ENCODE results near the gene ARNT2.

The ARNT2 gene

DNA sequence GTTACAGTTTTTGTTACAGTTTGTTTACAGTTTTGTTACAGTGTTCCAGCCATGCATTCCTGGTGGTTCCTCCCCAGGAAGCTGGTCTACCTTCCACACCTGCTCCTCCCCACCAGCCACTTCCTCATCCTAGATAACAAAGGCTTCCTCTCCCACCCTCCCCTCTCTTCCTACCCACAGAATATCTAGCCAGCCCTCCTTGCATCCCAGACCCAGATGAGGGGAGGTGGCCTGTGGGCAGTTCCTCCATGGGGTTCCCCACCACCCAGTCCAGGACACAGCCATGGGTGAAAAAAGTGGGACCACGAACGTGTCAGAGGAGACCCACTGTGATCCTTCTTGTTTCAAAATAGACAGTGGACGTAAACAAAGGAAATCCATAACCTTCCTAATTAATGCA, 168.2 kb downstream of the ARNT2 start:
- TF ChIP-seq GATA3 (IDR thresholded peaks at IDR 0.05; ENCODE audit: low read depth, low read length), result no peak
- no peak for TF ChIP-seq GATA2 (IDR thresholded peaks at IDR 0.05; ENCODE audit: low read depth, low read length)

- no peak for TF ChIP-seq GATA2 (IDR thresholded peaks at IDR 0.05; ENCODE audit: low read depth, low read length)
- no peak for TF ChIP-seq GATA3 (IDR thresholded peaks at IDR 0.05; ENCODE audit: low read depth, low read length)
Observed at GRCh38 chr15:80573606-80574005, 169.4 kb downstream of the ARNT2 start.

DNA sequence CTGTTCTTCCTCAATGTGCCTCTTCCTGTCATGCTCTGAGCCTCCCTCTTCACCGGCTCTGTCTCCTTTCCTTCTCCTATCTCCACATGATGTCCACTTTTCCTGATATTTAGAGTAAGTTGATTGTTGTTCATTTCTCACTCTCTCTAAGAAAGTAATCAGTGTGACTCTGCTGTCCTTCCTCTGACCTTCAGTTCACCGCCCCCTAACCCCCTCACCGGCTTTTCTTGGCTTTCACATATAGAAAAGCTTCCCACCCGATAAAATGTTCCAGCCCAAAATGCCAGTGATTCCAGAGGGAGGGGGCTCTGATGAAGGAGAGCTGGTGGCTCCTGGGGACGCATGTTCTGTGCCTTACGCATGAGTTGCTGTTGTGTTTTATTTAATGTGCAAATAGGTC, 170.4 kb downstream of the ARNT2 start:
- TF ChIP-seq GATA3 (IDR thresholded peaks at IDR 0.05; ENCODE audit: low read depth, low read length) (no peak), GATA2 (IDR thresholded peaks at IDR 0.05; ENCODE audit: low read depth, low read length) (no peak)

DNA sequence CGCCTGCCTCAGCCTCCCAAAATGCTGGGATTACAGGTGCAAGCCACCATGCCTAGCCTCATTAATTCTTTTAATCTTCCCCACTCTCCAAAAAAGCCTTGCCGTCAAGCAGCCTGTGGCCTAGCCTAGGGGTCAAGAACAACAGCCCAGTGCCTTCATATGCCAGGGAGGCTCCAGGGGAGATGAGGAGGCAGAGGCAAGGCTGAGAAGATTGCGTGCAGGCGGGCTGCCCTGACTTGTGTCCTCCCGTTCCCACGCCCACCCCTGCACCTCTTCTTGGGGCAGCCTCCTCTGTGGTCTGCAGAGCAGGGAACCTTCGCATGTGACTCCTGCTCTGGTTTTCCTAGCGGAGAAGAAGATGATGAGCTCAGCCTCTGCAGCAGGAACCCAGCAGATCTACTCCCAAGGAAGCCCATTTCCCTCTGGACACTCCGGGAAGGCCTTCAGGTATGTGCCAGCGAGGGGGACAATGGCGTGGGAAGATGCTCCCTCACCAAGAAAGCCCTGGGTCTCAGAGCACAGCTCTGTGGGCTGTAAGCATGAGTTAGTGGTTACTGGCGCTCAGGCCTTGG, 172.4 kb downstream of the ARNT2 start:
- no peak for TF ChIP-seq GATA2 (IDR thresholded peaks at IDR 0.05; ENCODE audit: low read depth, low read length)
- TF ChIP-seq GATA3 (IDR thresholded peaks at IDR 0.05; ENCODE audit: low read depth, low read length), result no peak

DNA sequence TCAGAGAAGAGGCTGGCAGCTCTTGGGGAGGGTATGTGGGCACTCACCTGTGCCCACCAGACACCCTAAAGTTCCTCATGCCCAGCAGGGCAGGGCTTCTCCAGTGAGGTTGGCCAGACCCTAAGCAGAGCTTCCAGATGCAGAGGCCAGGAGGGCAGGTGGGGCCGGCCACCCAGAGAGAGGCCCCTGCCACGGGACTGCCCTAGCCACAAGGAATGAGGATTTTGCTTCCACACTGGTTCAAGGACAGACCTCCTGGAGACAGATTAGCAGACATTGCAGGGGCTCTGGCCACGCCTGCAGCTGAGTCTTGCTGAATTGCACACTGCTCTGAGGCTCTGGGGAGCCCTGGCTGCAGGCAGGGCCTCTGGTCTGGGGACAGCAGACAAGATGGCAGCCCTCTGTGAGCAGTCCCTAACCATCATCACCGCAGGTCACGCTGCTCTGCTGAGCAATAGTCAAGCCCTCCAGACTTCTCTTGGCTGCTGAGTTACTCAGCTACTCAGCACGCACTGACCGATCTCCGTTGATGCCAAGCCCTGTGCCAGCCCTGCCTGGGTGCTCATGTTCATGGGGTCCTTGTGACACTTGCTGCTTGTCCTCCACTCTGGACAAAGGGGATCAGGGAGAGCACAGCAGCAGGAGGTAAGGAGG, 173.5 kb downstream of the ARNT2 start:
- TF ChIP-seq GATA3 (IDR thresholded peaks at IDR 0.05; ENCODE audit: low read depth, low read length) (no peak), GATA2 (IDR thresholded peaks at IDR 0.05; ENCODE audit: low read depth, low read length) (no peak)

DNA sequence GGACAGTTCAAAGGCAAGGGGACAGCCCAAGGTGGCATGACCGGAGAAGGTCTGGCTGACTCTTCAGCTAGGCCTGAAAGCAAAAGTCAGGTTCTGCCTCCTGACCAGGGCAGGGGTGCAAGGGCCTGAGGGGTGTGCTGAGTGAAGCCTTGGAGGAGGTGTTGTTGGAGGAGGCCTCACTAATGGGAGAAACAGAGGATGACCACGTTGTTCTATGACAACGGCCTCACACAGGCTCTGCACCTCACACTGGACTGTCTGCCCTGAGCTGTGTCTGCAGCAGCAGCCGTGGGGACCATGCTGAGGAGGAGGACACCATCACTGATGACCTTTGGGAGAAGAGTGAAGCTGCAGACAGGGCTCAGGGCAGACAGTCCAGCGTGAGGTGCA, 174.0 kb downstream of the ARNT2 start:
- TF ChIP-seq GATA2 (IDR thresholded peaks at IDR 0.05; ENCODE audit: low read depth, low read length), result no peak
- TF ChIP-seq GATA3 (IDR thresholded peaks at IDR 0.05; ENCODE audit: low read depth, low read length), result no peak

DNA sequence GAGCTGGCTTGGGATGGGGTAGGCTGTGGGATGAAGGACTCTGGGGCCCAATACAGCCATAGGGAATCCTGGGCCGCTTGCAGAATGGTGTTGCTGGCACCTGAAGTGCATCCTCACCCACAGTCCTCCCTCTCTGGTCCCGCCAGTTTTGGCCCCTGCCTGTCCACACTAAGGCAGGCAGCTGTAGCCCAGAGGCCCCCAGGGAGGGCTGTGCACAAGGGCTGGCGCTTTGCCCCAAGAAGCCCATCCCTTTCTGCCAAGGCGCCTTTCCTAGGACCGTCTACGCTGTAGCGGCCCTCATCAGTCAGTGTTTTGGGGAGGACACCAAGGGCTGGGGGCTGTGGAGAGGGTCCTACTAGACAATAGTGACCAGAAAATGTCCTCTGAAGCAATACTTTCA, 174.7 kb downstream of the ARNT2 start:
- TF ChIP-seq GATA2 (IDR thresholded peaks at IDR 0.05; ENCODE audit: low read depth, low read length) (no peak), GATA3 (IDR thresholded peaks at IDR 0.05; ENCODE audit: low read depth, low read length) (no peak)

DNA sequence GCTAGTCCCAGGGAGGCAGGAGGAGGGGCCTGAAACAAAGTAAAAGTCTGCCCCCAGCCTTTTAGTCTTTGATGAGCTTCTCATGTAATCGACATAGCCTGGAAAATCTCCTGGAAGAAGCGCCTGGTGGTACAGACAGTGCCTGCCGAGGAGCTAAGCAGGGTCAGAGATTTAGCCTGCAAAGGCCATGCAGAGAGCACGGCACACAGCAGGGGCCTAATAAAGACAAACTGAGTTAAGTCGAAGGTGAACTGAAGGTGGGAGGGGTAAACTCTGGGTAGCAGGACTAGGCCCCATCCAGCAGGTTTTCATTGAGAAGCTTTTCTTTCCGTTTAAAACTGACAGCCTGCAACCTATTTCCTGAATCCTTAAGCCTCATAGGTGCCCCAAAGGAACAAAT, 175.4 kb downstream of the ARNT2 start:
- TF ChIP-seq GATA2 (IDR thresholded peaks at IDR 0.05; ENCODE audit: low read depth, low read length) (no peak), GATA3 (IDR thresholded peaks at IDR 0.05; ENCODE audit: low read depth, low read length) (no peak)

DNA sequence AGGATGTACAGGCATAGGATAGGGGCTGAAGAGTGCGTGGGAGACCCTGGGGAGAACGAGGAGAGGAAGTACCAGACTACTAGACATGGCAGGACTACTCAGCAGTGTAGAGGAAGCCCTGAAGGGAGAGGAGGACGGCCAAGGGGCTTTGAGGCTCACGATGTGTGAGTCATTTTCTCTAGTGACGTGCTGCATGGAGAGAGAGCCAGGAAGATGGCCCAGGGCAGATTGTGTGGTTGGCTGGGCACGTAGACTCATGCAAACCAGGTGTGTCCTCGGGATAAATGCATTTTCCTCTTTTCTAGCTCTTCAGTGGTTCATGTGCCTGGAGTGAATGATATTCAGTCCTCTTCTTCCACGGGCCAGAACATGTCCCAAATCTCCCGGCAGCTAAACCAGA, 175.9 kb downstream of the ARNT2 start:
- TF ChIP-seq GATA2 (IDR thresholded peaks at IDR 0.05; ENCODE audit: low read depth, low read length) (no peak), GATA3 (IDR thresholded peaks at IDR 0.05; ENCODE audit: low read depth, low read length) (no peak)

GRCh38 chr15:80580536-80581260, 176.5 kb downstream of the ARNT2 start:
- TF ChIP-seq GATA2 (IDR thresholded peaks at IDR 0.05; ENCODE audit: low read depth, low read length) (no peak), GATA3 (IDR thresholded peaks at IDR 0.05; ENCODE audit: low read depth, low read length) (no peak)

GRCh38 chr15:80581976-80582375, 177.8 kb downstream of the ARNT2 start:
- no peak for TF ChIP-seq GATA2 (IDR thresholded peaks at IDR 0.05; ENCODE audit: low read depth, low read length)
- no peak for TF ChIP-seq GATA3 (IDR thresholded peaks at IDR 0.05; ENCODE audit: low read depth, low read length)

GRCh38 chr15:80582816-80583423, 178.7 kb downstream of the ARNT2 start:
- TF ChIP-seq GATA2 (IDR thresholded peaks at IDR 0.05; ENCODE audit: low read depth, low read length) (no peak), GATA3 (IDR thresholded peaks at IDR 0.05; ENCODE audit: low read depth, low read length) (no peak)

DNA sequence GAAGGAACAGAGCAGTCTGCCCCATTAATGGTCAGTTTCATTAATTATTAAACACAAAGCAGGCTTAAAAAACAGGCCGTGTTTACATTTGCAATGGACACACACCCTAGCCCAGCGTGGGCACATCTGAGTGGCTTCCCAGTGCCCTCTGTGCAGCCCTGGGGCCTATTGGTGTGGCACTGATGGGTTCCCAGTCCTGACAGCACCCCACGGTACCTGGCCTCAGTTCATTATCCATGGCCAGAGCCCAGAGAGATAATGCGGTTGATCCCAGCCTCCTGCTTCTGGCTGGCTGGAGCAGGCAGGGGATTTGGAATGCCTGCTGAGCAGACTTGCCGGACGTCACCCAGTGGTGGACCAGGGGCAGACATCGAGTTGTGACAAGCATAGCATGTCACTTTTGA, 180.4 kb downstream of the ARNT2 start:
- TF ChIP-seq GATA3 (IDR thresholded peaks at IDR 0.05; ENCODE audit: low read depth, low read length) (no peak), GATA2 (IDR thresholded peaks at IDR 0.05; ENCODE audit: low read depth, low read length) (no peak)

DNA sequence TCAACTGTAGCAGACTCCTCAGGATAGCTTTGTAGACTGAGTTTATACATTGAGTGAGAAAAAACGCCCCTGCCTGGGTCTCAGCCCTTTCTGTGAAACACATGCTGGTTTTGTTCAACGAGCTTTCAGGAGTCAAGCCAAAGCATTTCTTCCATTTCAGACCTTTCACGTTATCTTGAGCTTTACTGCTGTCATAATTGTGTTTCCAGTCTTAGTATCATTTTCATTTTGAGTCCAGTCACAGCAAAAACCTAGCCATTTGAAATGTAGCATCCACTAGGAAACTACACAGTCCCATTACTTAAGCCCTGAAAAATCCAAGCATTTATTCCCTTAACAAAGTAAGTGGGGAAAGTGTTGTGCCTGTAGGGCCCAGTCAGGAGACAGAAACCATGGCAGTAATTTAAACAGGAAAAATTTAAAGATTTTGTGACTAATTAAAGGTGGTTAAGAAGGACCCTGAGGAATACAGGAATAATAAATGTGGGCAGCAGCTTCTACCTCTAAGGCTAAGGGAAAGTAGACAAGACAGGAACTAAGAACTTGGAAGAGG, 180.9 kb downstream of the ARNT2 start:
- TF ChIP-seq GATA2 (IDR thresholded peaks at IDR 0.05; ENCODE audit: low read depth, low read length), result no peak
- TF ChIP-seq GATA3 (IDR thresholded peaks at IDR 0.05; ENCODE audit: low read depth, low read length), result no peak
